ENCODE results near the gene ZNF275.
"Not testable (repeated sequence)": the region's sequence is repeated elsewhere in the genome, so short reads cannot be mapped to it uniquely, and the experiment has no call there.

The ZNF275 gene

GRCh38 chrX:153319295-153320046, 14.5 kb upstream of the ZNF275 start:
- DNase-seq, result no peak

- DNase-seq, result not testable (repeated sequence)
These were observed 13.9 kb upstream of the ZNF275 start for GRCh38 chrX:153320047-153320443.

- DNase-seq, result no peak
These were observed 13.3 kb upstream of the ZNF275 start for GRCh38 chrX:153320555-153321184.

DNA sequence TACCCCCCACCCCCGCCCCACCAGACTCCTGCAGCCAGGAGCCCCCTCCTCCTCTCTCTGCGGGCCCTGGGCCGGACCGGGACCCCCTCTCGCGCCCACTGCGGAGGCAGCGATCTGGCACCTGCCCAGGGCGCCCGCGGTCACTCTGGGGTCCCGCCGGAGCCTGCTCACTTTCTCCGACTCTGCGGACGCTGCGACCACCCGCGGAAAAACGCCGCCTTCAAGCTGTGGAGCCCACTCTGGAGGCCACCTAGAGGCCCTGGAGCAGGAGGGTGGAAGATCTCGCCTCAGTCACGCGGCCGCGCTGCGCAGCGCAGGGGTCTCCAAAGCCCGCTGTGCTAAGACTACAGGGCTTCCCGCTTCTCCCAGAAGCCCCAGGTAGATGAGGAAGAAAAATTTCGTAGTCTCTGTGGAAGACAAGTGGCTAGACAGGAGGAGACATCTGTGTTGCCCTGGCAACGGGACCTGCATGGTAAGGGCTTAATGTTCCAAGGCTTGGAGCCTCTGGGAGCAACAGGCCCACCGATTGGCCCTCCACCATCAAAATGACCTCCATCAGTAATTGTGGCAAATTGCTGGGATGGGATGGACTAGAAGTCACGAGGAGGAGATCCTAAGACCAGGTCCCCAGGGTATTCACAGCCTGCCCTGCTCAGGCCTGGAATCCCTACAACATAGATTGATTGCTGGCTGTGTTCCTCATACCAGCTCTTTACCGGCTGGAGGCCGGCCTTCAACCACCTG, 12.4 kb upstream of the ZNF275 start, which contains the start of gene PNMA6F:
PNMA6F (minus strand) TSS at position 387 of the 744 bp plus-strand sequence. CDS start 1,093 bp downstream, outside the sequence.
- DNase-seq, result no peak

GRCh38 chrX:153327561-153327960, 6.4 kb upstream of the ZNF275 start:
- no peak for DNase-seq

DNA sequence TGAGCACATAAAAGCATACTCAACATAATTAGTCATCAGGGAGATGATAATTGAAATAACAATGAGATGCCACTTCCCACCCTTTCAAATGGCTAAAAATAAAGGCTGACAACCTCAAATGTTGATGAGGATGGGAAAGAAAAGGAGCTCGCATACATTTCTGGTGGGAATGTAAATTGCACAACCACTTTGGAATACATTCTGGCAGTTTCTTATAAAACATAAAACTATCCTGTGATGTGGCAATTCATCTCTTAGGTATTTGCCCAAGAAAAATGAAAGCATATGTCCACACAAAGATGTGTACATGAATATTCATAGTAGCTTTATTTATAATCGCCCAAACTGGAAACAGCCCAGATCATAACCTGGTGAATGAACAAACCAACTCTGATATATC, 687 bp upstream of the ZNF275 start:
- no peak for DNase-seq

DNA sequence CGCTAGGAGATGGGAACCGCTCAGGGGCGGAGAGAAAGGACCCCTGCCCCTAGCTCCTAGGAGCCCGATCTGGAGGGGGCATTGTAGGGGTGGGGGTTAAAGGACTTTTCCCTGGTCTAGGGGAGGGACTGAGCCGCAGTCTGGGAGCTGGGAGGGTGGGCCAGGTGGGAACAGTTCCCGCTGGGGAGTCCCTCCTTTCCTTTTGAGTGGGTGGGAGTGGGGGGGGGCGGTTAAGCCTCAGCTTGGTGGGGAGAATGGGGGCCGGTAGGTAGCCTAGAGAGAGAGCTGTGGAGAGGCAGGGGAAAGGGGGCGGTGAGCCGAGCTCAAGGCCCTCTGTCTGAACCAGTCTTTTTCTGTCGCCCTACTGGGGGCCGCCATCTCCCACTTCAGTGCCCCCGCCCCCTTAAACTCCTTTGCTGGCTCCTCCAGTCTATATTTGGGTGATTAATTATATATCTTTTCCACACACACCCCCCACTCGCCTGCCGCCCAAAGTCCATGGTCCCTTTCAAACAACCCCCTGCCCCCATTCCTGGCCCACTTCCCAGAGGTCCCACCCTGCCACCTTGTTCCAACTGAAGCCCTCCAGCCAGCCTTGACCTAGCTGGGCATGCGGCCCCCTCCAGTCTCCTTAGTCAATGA, 822 bp downstream of the ZNF275 start:
- DNase-seq, result no peak

GRCh38 chrX:153336121-153336894, 2.4 kb downstream of the ZNF275 start:
- DNase-seq, result no peak

- DNase-seq, result no peak
These were observed 3.0 kb downstream of the ZNF275 start for GRCh38 chrX:153336988-153337387.

GRCh38 chrX:153338836-153339235, 4.9 kb downstream of the ZNF275 start:
- DNase-seq, result no peak

DNA sequence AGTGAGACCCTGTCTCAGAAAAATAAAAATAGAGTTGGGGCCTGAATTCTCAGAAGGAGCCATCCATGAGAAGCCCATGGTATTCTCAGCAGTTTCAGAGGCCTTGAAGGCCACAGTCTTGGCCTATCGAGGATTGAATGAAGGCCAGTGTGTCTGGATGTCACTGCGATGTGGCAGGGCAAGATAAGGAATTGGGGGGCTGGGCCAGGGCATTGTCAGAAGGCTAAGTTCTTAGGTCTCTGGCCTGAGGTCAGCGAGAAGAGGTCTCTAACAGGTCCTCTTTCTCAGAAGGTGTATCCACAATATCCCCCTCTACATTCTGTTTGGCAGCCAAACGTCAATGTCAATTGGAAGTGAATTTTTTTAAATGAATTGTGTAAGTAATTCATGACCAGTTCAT, 5.7 kb downstream of the ZNF275 start:
- no peak for DNase-seq

GRCh38 chrX:153340111-153340510, 6.2 kb downstream of the ZNF275 start:
- DNase-seq, result no peak

DNA sequence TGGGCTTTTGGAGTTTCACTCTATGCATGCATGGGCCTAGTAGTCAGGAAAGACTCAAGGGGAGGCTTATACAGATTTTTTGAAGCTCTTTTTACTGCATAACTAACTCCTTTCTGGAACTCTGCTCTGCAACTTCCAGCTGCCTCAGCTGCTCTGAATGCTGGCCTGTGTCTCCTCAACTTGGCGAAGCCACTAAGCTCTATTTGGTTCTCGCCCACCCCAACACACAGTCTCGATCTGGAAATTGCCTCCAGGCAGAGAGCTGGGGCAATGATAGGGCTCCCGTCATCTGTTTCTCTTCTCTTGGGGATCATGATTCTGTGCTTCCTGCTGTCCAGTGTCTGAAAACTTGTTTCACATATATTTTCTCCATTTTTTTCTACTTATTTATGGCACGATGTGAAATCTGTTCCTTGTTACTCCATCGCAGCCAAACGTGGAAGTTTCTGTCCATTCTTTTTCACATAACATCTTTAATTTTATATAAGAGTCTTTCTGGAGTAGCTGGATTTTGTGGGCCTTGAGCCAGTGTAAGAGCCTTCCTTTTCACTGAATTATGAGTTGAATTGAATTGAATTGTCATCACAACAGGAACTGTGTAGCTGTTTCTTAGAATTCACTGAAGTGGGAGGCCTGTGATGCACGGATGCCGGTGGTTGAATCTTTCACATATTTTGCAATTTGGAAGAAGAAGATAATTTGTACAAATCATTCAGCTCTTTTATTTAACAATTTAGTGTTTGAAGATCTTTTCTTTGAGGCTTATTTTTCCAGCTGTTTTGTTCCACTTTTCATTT, 9.0 kb downstream of the ZNF275 start:
- no peak for DNase-seq

DNA sequence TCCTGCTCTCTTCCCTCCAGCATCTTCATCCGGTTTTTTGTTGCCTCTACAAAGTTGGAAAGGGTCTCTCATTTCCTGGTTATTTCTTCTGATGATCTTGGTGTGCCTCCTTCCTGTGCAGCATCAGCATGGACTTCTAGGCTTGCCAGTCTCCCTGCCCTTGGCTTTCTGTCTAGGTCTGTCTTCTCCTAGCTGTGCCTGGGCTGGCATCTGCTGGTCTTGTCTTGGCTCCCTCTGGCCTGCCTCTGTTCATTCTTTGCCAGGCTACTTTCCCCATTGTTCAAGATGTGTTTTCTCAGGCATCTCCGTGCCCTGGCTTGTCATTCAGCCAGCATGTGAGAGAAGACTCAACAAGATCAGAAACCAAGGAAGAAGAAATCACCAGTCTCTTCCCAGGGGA, 9.7 kb downstream of the ZNF275 start:
- DNase-seq, result no peak

GRCh38 chrX:153347530-153347929, 13.6 kb downstream of the ZNF275 start:
- no peak for DNase-seq

- DNase-seq, result no peak
These were observed 14.5 kb downstream of the ZNF275 start for GRCh38 chrX:153348421-153348820.

- DNase-seq, result no peak
These were observed 16.0 kb downstream of the ZNF275 start for GRCh38 chrX:153349952-153350351.

- no peak for DNase-seq
These were observed 18.0 kb downstream of the ZNF275 start for GRCh38 chrX:153351981-153352380.

- DNase-seq, result no peak
These were observed 18.9 kb downstream of the ZNF275 start for GRCh38 chrX:153352858-153353257.

GRCh38 chrX:153353416-153353815, 19.5 kb downstream of the ZNF275 start:
- DNase-seq, result no peak

DNA sequence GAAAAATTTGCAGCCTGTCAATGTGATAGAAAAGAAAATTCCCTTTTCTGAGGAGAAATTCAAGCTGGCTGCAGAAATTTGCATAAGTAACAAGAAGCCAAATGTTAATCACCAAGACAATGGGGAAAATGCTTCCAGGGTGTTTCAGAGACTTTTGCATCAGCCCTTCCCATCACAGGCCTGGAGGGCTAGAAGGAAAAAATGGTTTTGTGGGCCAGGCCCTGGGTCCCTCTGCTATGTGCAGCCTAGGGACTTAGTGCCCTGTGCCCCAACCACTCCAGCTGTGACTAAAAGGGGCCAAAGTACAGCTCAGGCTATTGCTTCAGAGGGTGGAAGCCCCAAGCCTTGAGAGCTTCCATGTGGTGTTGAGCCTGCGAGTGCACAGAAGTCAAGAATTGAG, 23.9 kb downstream of the ZNF275 start:
- DNase-seq, result no peak

All from CD4-positive, alpha-beta T cell treated with Interleukin-15 for 1 hour (primary cell).